Measurements from ENCODE around the gene CCND3.

CCND3 gene

GRCh38 chr6:41927253-41927652, 14.4 kb downstream of the CCND3 start:
- no peak overlapping the region for H3K4me3 ChIP-seq (ENCODE audit: low read depth, low read length)

DNA sequence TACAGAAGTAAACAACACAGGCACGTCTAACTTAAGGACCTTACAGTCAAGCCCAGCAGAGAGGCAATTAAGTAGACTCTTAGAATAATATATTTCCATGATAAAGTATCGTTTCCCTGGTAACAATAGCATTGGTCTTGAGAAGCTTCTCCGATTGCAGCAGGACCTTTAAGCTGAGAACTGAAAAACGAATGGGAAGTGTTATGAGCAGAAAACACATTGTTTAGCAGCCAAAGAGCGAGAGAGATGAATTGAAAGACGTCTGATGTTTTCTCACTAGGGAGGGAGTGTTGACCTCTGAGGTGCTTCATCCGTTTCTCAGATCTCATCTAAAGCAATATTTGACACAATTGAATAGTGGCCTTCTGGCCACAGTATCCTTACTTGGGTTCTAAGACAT, 19.5 kb downstream of the CCND3 start:
- H3K4me3 ChIP-seq (ENCODE audit: low read depth, low read length) = peak overlapping the region; percentile 92

- H3K4me3 ChIP-seq (ENCODE audit: low read depth, low read length) = peak overlapping the region; percentile 92
These were observed 20.0 kb downstream of the CCND3 start for GRCh38 chr6:41921712-41921998.

GRCh38 chr6:41920921-41921711, 20.5 kb downstream of the CCND3 start, which contains the start of the genes BYSL and MED20:
Gene BYSL (plus strand): TSS chr6:41921499. CDS start chr6:41921563, 64 bp downstream.
Gene MED20 (minus strand): TSS chr6:41921139. CDS start chr6:41921018, 121 bp downstream.
- peak within 1 kb of the TSS; percentile 92 for H3K4me3 ChIP-seq (ENCODE audit: low read depth, low read length)

DNA sequence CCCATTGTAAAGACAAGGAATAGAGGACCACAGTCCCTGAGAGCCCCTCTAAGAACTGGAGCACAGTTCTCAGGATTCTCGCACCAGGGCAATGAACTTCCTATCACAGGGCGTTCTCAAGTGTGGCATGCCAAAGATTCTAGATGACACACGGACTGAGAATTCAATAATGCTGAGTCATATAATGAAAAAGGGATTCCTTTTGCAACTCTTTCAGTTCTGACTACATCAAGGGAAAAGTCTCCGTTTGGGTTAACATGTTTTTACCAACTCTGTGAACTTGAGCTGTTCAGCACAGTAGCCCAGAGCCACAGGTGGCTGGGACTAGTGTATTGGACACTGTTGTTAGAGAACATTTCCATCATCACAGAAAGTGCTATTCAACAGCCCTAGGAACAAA, 24.1 kb downstream of the CCND3 start:
- no peak overlapping the region for H3K4me3 ChIP-seq (ENCODE audit: low read depth, low read length)

GRCh38 chr6:41914869-41915530, 26.6 kb downstream of the CCND3 start:
- no peak overlapping the region for H3K4me3 ChIP-seq (ENCODE audit: low read depth, low read length)

DNA sequence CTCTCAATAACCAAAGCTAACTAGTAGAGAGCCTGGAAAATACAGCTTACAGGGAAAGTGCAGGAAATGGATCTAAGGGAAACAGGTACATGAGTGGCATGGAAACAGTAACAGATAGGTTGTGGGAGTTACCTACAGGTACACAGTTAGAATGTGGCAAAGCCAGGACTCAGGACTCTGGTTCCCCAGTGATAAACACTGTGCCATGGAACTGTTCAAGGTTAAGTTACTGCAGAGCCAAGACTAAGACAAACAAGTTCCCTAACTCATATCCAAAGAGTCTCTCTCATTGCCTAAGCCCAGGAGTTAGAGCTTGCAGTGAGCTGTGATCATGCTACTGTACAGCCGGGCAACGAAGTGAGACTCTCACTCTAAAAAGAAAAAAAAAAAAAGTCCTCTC, 27.3 kb downstream of the CCND3 start:
- no peak overlapping the region for H3K4me3 ChIP-seq (ENCODE audit: low read depth, low read length)

- H3K4me3 ChIP-seq (ENCODE audit: low read depth, low read length) = no peak overlapping the region
These were observed 31.9 kb downstream of the CCND3 start for GRCh38 chr6:41909727-41910126.

DNA sequence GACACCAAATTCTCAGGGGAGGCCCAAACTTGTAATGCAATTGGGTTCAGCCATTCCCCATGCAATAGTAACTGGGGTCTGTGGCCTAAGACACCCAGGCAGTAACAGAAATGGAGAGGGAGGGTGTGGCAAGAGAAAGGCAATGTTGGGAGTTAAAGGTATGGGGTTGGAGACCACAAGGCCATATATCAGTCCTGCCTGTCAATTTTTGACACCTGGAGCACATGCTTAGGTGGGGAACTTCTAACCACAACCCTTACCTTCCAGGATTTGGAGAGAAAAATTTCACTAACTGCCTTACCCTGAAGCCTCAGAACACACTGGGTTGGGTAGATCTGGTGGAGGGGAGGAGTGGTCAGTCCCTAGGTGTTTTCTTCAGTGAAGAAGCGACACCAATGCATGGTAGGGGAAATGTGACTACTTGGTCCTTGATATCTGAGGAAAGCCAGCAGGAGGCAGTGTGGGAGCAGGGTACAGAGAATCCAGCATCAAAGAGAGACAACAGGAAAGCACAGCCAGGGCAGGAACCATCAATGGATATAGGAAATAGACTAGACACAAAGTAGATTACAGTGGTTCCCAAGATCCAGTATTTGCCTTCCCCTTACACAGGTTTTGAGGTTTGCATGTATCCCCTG, 39.6 kb downstream of the CCND3 start:
- no peak overlapping the region for H3K4me3 ChIP-seq (ENCODE audit: low read depth, low read length)

DNA sequence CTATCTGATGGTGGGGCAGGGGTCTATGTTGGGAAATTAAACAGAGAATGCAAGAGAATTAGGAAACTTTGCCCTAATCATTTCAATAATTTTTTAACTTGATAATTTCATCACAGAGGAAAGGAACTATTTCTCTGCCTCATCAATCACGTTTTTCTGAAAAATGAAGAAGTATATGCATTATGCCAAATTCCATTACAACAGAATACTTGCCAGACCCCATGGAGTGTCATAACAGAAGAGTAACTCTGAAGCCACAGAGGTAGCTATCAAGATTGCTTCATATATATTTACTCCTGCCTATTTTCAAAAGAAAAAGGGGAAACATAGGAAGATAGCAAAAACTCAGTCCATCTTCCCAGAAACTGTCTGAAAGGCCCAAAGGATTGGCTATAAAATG, 40.7 kb downstream of the CCND3 start:
- H3K4me3 ChIP-seq (ENCODE audit: low read depth, low read length) = no peak overlapping the region

DNA sequence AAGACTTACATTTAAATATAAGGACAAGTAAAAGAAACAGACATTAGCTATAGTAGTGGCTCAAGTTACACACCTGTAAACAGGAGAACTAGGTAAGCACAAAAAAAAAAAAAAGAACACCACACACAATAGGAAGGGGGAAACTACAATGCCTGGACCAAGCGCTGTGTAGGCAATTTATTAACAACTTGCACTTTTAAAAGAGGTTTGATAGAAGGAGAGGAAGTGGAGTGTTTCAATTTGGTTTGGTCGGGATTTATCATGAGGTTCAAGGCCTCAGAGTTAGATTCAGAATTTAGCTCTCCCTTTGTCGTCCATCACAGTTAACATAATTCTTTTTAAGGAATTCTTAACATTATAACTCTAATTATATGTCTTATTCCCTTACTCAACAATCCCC, 45.3 kb downstream of the CCND3 start:
- peak overlapping the region; percentile 72 for H3K4me3 ChIP-seq (ENCODE audit: low read depth, low read length)

DNA sequence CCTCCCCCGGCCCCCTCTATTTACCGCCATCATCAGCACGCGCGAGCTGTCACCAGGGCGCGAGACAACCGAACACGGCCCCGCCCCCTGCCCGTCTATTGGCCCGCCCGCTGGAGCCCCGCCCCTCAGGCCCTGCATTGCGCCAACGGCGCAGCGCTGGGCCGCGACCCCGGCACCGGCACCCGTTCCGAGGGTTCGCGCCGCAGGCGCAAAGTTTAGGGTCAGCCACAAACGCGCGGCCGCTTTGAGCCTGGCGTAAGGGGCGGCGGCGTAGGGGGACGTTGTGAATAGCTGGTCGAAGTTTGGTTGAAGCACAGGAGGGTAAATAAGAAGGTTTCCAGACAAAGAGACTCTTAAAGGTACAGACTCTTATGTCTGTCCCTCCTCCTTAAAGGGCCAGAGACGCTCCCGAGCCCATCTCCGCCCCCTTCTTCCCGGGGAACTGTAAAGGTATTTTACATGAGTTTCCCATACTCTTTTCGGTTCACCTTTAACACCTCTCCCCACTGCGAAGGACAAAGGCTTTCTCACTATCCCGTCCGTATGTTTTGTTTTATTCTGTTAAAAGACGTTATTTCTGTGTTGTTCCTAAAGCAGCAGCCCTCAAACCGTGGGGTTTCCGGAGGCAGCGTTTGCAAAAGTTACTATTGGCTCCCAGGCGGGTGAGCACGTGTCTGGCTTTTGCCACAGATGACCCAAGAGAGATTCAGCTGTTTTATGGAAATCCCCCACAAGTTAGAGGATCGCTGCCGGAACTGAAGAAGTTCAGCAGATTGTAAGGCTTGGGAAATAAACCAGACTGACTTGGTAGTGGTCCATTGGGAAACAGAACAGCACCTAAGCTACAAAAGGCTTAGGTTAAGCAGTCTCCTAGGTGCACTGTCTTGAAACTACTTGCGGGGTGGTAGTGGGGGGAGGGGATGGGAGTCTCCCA, 46.0 kb downstream of the CCND3 start, which contains the start of gene USP49:
USP49 (minus strand) TSS at position 76 of the 934 bp plus-strand sequence. CDS start 88,392 bp downstream, outside the sequence.
- peak within 1 kb of the TSS; percentile 85 for H3K4me3 ChIP-seq (ENCODE audit: low read depth, low read length)

DNA sequence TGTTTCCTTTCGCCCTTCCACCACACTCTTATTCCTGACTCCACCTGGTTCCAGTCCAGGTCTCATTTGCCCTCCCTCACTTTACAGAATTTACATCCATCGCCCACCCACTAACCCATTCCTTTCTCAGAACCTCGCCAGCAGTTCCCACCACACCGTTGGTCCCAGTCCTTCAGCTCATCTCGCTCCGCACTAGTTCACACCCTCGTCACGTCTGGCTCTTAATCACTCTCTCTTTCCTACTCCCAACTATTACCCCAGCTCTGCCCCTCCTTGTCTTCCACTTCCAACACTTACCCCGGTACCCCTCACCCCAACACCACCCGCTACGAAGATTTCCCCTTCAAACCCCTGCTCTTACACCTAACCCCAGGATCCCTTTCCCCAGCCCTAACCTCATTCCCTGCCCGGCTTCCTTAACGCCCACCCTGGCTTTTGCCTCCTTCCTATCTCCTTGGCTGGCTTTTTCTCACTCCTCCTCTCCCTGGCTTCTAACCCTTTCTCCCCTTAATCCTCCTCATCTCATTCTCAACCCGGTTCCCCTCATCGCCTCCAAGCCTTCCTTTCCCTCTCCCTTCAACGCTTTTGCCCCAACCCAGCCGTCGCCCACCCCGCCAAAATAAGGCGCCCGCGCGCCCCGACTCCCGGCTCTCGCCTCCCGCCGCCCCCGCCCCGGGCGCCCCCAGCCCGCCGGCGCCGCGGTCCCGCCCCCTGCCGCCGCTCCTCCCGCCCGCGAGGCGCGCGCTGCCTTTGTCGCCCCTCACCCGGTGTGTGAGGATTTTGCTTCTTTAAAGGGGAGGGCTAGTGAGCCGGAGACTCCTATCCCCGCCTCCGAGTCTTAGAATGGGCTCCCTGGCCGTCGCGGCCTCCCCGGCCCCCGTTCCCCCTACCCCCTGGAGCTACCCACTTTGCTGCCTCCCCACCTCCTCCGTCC, 47.0 kb downstream of the CCND3 start:
- H3K4me3 ChIP-seq (ENCODE audit: low read depth, low read length) = peak overlapping the region; percentile 85

- H3K4me3 ChIP-seq (ENCODE audit: low read depth, low read length) = peak overlapping the region; percentile 85
These were observed 48.6 kb downstream of the CCND3 start for GRCh38 chr6:41892921-41893564.

- H3K4me3 ChIP-seq (ENCODE audit: low read depth, low read length) = no peak overlapping the region
These were observed 54.3 kb downstream of the CCND3 start for GRCh38 chr6:41887331-41887751.

- H3K4me3 ChIP-seq (ENCODE audit: low read depth, low read length) = no peak overlapping the region
These were observed 55.7 kb downstream of the CCND3 start for GRCh38 chr6:41885930-41886329.

DNA sequence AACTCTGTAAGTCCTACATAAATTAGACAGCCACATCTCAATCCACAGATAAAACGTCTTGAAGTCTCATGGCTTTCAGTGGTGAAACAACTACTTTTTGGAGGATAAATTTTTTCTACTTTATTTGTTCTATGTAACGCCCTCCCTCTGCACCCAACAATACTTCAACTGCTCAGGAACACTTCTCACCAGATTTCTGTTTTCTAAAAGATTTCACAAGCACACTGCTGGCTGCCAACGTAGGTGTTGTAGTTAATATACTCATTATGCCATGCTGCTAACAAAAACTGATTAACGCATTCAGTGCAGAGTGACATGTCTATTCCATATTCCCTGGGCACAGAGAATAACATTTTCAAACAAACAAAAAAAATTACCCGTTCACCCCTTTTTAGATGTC, 56.7 kb downstream of the CCND3 start:
- no peak overlapping the region for H3K4me3 ChIP-seq (ENCODE audit: low read depth, low read length)
